NCI-H146 treated with DMSO at 0.1 percent for 48 hours (cell line): ENCODE measurements around the gene CTBP2.

ENCODE experiments used
- DNase-seq: peaks from one replicate; lab custom pipeline; 2025; ENCODE audit not compliant: unreplicated experiment; lab: John Stamatoyannopoulos, UW

The CTBP2 gene

DNA sequence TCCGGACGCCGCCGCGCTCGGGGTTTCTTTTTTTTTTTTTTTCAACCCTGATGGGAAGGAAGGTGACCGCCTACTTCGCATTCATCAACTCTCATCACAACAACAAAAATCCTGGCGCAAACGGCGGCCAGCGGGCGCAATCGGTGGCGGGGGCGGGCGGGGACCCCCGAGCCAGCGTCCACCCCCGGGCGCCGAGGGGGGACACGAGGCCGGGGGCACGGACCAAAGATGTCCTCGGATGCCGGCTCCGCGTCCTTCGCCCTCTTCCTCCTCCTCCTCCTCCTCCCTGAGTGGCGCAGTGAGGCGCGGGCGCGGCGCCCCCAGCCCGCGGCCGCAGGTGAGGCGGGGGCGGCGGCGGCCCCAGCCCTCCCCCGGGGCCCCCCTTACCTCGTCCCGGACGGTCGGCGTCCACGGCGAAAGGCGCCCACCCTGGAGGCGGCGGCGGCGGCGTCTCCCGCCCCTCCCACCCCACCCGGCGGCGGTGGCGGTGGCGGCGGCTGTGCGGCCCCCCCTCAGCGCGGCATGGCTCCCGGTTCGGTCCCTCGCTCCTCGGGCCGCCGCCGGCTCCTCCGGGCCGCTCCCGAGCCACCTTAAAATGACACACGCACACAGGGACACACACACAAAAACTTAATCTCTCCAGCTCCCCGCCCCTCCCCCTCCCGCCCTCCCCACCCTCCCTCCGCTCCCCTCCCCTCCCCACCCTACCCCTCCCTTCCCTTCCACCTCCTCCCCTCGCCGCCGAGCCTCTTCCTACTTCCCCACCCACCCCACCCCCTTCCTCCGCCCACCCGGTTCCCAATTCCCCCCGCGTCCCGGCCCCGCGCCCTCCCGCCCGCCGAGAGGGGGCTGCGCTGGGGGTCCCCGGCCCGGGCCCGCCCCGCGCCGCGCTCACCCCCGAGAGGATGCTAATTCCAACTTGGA is at the start of gene CTBP2:
Gene CTBP2, minus strand, starts transcription at position 632 of the 924 bp plus-strand sequence.
- DNase-seq, result peak; percentile 14

DNA sequence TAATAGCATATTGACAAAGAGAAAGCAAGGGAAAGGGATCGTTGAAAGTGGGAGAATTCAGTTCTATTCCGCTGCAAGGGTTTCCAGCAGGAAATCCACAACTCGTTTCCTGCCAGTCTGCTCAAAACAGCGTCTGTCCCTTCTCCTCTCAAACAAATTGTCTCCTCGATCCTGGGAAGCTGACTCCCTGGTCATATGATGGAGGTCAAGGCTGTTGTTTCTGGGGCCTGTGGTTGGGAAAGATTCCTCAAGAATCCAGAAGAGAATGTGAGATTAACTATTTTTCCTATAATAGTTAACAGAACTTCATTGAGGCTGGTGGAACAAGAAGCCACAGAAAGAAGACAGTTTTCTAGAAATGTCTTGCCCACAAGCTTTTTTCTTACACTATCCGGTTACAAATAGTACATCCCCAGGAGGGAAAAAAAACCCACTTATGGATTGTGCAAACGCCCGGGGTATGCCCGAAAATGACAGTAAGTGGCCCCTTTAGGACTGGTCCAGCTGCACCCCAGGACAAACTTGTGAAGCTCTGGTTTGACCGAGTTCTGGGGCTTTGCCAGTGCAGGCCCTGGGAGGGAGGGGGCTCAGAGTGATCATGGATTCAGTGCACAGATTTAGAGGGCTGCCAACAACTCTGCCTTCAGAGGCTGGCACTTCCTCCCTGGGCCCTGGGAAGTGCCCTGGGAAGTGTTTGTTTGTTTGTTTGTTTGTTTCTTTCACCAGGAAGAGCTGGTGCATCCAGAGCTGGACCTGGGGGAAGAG is 49.4 kb upstream of the CTBP2 start:
- DNase-seq, result no peak

DNA sequence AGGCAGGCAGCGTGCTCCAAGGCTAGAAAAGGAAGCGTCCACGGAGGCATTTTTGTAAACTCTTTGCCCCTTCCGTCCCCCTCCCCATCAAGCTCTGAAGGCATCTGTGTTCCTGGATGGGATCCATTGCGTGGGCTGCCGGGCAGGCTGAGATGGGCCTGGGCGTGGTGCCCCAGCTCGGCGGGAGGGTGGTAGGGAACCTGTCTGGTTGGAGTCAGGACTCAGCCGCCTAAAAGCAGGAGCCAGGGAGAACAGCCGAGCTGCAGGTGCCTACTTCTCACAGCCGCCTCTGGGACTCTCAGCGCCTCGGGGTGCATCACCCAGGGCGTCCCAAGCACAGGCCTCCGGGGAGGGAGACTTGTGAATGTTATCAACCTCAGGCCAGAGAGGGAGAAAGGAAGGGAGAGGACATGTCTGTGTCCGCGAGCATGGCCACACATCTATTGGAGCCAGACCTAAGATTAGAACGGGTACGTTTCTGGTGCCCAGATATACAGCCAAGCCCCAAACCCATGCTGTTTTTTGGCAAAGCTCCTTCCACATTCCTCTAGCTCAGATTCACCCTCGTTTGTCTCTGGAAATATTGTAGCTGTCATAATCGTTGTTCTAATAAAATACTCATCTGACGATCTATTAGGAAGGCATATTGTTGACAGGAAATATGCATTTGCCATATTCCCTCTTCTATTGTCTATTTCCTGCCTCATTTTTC is 48.6 kb upstream of the CTBP2 start:
- DNase-seq, result no peak

DNA sequence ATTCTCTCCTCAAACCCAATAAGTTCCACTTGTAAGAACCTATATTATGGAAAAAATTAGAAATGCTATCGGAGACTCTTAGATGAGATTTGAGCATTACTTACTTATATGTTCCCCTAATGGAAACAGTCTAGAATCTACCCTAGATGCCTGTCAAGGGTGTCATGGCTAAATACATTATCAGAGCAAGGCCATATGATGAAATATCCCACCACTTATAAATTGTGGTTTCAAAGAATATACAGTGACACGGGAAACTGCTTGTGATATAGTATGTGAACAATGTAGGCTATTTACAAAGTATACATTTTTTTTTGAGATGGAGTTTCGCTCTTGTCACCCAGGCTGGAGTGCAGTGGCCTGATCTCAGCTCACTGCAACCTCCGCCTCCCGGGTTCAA is 46.3 kb upstream of the CTBP2 start:
- no peak for DNase-seq

DNA sequence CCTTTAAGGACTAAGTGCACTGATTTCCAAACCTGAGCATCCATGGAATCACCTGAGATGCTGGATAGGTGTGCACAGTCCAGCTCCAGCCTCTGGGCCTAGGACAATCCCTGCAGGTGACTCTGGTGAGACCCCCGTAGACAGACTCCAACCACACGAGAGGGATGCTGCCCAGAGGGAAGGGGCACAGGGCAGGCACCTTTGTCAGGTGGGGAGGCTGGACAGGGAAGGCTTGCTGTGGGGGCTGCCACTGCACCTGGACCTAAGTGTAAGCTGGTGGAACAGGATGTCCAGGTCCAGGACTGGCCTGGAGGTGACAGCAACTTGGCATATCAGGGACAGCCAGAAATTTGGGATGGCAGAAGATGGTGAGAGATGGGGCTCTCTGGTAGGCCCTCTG is 45.1 kb upstream of the CTBP2 start:
- DNase-seq, result no peak

DNA sequence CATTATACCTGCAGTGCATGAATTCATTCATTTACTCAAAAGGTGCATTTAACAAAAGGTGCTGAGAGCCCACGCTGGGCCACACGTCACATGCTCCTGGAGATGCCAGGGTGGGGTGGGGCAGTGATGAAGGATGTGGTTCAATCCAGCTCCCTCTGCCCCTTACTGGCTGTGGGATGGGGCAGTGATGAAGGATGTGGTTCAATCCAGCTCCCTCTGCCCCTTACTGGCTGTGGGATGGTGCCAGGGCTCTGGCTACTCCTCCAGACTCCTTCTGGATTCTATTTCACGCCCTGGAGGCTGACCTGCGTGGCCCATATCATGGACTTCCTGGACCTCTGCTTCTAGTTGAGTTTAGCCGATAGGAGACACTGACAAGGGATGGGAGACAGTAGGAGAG is 44.0 kb upstream of the CTBP2 start:
- no peak for DNase-seq

DNA sequence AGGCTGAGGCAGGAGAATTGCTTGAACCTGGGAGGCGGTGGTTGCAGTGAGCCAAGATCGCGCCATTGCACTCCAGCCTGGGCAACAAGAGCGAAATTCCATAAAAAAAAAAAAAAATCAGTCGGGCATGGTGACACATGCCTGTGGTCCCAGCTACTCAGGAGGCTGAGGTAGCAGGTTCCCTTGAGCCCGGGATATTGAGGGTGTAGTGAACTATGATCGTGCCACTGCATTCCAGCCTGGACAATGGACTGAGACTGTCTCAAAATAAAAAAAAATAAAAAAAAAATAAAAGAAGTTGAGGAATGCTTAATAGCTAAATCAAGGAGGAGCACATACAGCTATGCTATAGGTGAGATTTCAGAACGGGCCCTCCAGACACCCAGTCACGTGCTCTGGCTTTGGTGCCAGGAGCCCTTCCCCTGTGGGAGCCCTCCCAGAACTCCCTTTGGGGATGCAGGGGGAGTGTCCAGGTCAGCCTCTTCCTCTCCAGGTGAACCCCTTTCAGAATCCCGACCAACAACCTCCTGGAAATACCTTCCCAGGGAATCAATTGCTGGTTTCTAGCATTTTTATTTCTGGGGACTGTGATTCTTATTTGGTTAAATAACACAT is 42.9 kb upstream of the CTBP2 start:
- no peak for DNase-seq

DNA sequence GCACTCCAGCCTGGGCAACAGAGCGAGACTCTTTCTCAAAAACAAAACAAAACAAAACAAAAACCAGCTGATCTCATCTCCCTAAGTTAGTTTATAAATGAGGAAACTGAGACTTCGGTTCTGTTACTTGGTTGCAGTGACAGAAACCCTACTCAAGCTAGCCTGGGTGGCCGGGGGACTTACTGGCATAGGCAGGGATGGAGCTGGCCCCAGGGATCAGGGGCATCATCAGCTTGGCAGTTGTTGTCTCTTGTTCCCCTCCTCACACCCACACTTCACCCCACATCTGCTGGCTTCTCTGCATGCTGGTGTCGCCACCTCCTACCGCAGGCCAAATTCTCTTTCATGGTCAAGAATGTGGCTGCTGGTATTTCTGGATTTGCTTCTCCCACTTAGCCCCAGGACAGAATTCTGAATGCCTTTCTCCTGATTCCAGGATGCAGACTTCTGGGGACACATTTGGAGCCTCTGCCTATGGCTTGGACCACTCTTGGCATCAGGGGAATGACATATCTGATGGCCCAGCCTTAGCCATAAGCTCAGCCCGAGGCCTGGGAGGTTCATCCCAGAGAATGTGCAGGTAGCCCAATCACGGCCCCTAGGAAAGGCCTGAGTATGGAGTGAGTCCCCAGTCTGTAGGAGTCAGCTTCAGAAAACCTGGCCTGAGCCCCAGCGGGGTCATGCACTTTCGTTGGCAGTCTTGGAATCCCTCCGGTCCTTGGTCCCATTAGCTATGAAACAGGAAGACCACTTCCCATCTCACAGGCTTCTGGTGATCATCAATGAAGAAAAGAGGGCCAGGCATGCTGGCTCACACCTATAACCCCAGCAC is 41.6 kb upstream of the CTBP2 start:
- no peak for DNase-seq

DNA sequence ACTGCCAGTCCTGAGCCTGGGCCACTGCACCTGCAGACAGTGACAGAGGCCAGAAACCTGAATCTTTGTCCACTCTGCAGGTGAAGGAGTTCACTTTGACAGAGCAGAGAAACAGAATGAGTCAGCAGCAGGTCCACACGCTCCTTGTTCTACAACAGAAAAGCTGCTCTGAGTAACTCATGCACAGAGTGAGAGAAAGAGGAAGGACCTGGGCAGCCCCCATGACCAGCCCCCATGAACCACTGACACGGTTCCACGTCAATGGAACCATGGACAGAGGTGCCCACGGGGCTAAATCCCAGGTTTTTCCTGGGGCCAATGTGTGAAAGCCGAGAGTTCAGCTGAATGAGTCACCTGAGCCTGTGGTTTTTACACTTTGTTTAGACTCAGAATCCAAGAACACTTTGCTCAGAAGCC is 40.8 kb upstream of the CTBP2 start:
- DNase-seq, result no peak

DNA sequence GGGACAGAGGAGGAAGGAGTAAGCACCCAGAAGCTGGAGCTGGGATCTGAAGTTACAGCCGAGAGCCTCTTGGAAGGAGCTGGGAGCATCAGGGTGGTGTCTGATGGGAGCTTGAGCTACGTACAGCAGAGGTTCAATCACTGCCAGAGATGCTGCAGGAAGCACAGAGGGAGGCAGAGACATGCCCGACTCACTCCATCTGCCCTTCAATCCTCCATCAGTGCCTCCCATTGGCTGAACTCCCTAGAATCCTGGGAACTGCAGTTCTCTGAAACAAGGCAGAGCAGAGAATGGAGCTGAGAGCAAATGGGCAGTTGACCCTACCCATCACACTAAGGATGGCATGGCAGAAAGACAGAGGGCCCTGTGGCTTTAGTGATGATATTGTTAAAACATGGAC is 40.0 kb upstream of the CTBP2 start:
- no peak for DNase-seq

DNA sequence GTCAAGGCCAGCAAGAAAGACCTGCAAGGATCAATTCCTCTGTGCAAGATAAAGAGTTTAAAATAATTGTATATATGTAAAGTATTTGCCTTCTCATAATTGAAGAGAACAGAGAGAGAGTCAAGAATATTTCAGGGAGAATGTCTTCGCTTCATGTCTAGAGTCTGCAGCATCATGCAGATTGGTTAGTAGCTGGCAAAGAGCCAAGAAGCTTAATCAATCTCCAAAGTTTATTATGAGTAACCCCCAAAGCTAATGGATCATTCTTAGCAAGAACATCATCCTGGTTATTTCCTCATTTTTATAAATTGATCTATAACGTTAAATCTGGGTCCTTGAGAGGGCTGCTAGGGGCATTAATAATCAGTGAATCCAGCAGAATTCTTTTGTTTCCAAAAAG is 38.9 kb upstream of the CTBP2 start:
- no peak for DNase-seq

DNA sequence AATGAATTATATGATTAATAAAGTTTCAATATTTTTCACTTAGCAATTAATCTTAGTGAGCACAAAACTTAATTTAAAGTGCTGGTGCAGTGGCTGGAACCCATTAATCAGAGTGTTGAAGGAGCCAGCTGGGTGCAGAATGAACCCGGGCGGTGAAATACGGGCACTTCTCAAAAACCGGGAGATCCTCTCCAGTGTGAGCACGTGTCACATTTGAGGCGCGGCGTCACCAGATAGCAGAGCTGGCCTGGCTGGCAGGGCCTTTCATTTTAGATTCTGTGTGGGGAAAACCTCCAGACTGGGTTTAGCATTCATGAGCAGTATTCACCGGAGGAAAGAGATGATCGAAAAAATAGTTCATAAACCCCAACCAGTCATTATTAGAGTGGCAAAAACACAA is 34.5 kb upstream of the CTBP2 start:
- DNase-seq, result no peak

DNA sequence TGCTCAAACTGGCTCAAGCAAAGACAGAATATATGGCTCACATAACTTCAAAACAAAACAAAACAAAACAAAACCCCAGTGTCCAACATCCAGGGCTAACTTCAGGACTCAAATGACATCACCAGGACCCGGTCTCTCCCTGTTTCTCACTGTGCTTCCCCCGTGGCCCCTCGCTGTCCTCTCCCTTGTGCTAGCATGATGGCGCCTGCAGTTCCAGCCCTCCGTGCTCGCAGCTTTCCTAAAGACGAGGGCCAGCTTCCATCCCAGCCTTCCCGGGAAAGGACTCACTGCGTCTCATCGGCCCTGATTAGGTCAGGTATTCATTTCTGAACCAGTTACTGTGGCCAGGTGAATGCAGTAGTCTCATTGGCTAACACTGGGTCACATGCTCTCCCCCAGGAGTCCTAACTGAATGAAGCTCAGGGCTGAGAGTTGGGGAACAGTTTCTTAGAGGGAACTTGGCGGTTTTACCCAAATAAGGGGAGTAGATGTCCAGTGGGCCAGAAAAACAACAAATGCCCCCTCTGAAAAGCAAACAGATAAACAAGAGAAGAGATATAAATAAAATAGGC is 33.0 kb upstream of the CTBP2 start:
- DNase-seq, result no peak

DNA sequence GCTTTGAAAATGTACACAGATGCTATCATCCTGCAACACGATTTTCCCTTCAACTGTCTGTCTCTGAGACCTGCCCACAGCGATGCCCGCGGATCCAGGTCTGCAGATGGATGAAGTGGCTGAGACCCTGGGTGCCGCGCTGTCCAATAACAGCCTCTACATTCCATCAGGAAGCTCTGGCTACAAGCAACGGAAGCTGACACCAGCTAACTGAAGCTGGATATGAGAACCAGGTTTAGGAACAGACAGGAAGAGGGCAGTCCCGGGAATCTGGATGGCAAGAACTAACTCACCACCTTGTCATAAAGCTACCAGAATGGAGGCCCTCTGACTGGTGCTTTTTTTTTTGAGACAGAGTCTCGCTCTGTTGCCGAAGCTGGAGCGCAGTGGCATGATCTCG is 32.3 kb upstream of the CTBP2 start:
- no peak for DNase-seq

DNA sequence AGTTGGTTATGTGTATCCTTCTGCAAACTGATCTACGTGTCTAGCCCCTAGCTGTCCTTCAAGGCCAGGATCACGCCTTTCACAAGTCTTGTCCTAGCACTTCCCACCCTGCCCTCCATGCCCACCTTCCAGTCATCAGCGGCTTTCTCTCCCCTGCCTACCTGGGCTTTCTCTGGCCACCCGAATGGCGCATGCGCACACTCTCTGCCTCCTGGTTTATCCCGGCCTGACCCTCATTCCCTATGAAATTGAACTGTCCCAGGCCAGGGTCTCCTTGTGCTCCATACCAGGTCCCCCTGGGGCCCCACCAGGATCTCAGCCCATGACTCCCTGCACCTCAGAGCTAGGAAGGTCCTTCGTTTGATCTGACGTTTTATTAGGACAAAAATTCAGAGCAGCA is 31.6 kb upstream of the CTBP2 start:
- no peak for DNase-seq

DNA sequence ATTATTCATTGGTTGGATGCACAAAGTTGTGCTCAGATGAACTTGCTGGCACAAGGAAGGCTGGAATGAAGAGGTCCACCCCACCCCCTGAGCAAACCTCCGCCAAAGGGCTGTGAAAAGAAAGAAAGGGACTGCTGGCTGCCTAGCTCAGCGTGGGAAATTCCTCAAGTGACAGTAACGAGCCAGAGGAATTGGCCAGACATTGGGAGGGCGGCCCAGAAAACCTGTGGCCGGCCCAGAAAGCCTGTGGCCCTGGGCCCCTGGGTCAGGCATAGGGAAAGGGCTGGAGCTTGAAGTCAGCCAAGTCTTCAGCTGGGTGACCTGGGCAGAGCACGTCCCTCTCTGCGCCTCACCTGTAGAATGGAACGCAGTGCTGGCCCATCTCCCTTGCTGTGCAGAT is 30.6 kb upstream of the CTBP2 start:
- no peak for DNase-seq

DNA sequence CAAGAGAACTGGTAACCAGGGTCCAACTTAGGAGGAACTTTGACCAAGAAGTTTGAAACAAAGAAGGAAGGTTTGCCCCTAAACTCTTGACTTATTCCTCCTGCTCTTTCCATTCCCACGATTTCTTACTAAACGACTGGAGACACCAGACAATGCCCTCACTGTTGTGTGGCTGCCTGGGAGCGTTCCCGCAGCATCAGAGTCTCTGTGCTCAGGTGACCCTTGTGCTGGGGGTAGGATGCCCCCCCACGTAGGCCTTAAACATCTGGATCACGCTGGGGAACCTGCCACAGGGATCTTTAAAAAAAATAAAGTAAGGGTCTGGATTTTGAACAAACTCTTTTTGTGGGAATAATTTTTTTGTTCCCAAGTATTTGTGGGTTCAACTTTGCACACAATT is 30.1 kb upstream of the CTBP2 start:
- no peak for DNase-seq

DNA sequence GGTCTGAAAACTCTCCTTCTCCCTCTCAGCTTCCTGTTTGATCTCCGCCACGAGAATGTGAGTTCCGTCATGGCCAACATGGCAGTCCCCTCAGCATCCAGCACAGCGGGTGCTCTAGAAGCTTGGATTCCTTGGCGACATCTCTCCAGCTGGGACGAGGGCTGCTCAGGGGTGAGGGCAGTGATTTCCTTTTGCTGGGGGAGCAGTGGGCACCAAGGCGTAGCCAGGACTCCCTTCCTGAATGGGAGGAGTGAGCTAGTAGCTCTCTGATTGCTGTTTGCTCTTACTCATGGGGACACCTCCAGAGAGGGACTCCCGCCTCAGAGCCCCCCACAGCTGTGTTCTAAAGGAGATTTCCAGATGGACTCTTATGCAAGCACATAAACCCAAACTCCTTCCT is 28.8 kb upstream of the CTBP2 start:
- no peak for DNase-seq

DNA sequence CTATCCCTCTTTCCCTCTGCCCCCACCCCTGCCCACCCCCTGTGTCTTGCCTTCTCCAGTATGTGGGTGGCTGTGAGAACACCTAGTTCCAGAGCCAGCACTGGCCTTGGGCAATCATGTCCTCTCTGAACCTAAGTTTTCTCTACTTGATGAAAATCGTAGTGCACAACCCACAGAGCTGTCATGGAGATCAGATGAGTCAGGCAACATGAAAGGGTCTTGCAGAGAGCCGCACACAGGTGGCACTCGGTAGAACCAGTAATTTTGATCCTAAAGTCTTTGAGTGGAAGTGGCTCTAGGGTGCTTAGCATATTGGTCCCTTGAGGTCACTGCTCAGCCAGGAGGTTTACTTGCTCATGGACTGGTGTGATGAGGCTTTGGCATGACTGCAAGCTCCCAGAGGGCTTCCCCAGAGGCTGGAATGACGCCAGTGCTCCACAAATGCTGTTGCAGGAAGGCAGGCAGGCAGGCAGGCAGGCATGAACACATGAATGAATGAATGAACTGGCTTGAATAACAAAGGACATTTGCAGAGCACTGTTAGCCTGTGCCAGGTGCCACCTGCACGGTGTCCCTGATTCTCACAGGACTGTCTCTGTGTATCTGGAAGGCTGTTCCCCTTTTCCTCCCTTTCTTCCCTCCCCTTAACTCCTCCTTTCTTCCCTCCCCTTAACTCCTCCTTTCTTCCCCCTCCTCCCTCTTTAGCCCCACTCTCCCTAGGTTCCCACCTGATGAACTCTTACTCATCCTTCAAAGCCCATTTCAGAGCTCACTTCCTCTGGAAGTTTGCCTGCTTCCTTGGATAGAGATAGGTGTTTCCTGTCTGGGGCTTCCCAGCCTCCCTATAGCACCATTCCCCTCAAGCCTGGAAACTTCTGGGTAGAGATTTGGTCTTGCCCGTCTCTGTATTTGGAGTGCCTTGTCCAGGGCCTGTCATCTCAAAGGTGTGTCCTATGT is 27.2 kb upstream of the CTBP2 start:
- no peak for DNase-seq
